K562 (cell line): ENCODE results near the gene TUT1. TPM values are rescaled to one million over a fixed set of nuclear protein-coding genes. Genes with fewer than 3 reads are reported as not detected.

ENCODE experiments used
- ETS1 ChIP-seq: conservative IDR thresholded peaks from 2 replicates; pipeline ENCODE4 v1.6.1; 2011; ENCODE audit warnings: low read depth, mild to moderate bottlenecking, low read length; ENCODE audit not compliant: control insufficient read depth
- ETV5 ChIP-seq: sonication (generic); formaldehyde crosslinking; IDR thresholded peaks from 2 replicates; pipeline ENCODE4 v1.4.0; 2020; ENCODE audit warnings: low read depth, mild to moderate bottlenecking, missing genetic modification reagents
- FOXJ3 ChIP-seq: sonication (generic); formaldehyde crosslinking; IDR thresholded peaks from 2 replicates; pipeline ENCODE4 v1.4.0; 2020; ENCODE audit warnings: mild to moderate bottlenecking, missing genetic modification reagents
- HNRNPK ChIP-seq: fragments of 200-400 bp; formaldehyde crosslinking; IDR thresholded peaks from one replicate; pipeline ENCODE4 v1.6.1; 2018; ENCODE audit warnings: mild to moderate bottlenecking, low read depth, low read length; ENCODE audit not compliant: poor library complexity, severe bottlenecking
- MGA ChIP-seq: fragments of 450-650 bp; IDR thresholded peaks from 2 replicates; pipeline ENCODE4 v1.6.1; 2016; ENCODE audit warnings: mild to moderate bottlenecking, moderate library complexity
- MYNN ChIP-seq, 2 experiments: sonication (generic); formaldehyde crosslinking in 1 of 2; IDR thresholded peaks; 2 replicates each; pipeline versions ENCODE4 v1.5.0 to v1.6.1; 2016 to 2020; ENCODE audit warnings: antibody characterized with exemption in 1 of 2, missing genetic modification reagents in 1 of 2
- PREB ChIP-seq: sonication (generic); formaldehyde crosslinking; IDR thresholded peaks from 2 replicates; pipeline ENCODE4 v1.8.1; 2023; ENCODE audit warnings: mild to moderate bottlenecking, missing genetic modification reagents
- RBM25 ChIP-seq: fragments of 200-400 bp; formaldehyde crosslinking; IDR thresholded peaks from 2 replicates; pipeline ENCODE4 v1.6.1; 2018; ENCODE audit warnings: low read length, low read depth, moderate library complexity; ENCODE audit not compliant: severe bottlenecking
- TFE3 ChIP-seq: fragments of 450-650 bp; formaldehyde crosslinking; IDR thresholded peaks from 2 replicates; pipeline ENCODE4 v1.4.0; 2020; ENCODE audit warnings: mild to moderate bottlenecking, mixed read lengths
- YBX1 ChIP-seq: fragments of 450-650 bp; IDR thresholded peaks from 2 replicates; pipeline ENCODE4 v1.7.1; 2016; ENCODE audit warnings: mild to moderate bottlenecking
- polyA plus RNA-seq, 8 experiments: library from polyadenylated mRNA; depleted of rRNA in 4 of 8; stranded (reverse) in 5 of 8; unstranded in 3 of 8; fragments of >200 nt; fragmentation: Nextera tagmentation in 2 of 8; fragmentation: Illumina TruSeq in 1 of 8; extraction: Ambion mirVana in 2 of 8; extraction: Trizol in 1 of 8; gene quantifications; 2 replicates each; pipeline versions ENCODE4 v1.2.1 to v1.2.3, GENCODE V29; 2011 to 2014; ENCODE audit warnings: inconsistent platforms in 1 of 8, missing spikeins in 1 of 8
- total RNA-seq, 7 experiments: library from RNA; depleted of rRNA in 6 of 7; stranded (reverse); fragments of >200 nt in 6 of 7; fragmentation: Illumina TruSeq in 2 of 7; extraction: Trizol in 2 of 7; gene quantifications; 2 replicates each; pipeline versions ENCODE4 v1.2.1 to v1.2.3, GENCODE V29; 2011 to 2021; ENCODE audit warnings: low replicate concordance in 1 of 7

Gene TUT1
- total and polyA plus RNA-seq, 9 of the 15 experiments (the other 6 are each of a cell fraction or from before 2014, with no cell fraction given), result 0.66 to 44.3 (median 15.7) TPM

- TF ChIP-seq MYNN (IDR thresholded peaks at IDR 0.05) (no peak), MYNN (CRISPR knock-in tag; IDR thresholded peaks at IDR 0.05) (no peak), ETS1 (peak; percentile 64), ETV5 (CRISPR knock-in tag) (no peak), PREB (CRISPR knock-in tag) (no peak), TFE3 (CRISPR knock-in tag) (no peak), MGA (peak; percentile 84), FOXJ3 (CRISPR knock-in tag) (no peak), RBM25 (no peak), YBX1 (no peak), HNRNPK (no peak)
Observed at GRCh38 chr11:62545437-62546243, 45.7 kb downstream of the TUT1 start (continued).
